ENCODE measurements around the gene GADD45B.
A peak's percentile ranks its signal among the peaks of the same experiment; 100 is the strongest.

GADD45B gene
- 2.6 to 124 (median 18.8) reads per million in 18 experiments for total RNA-seq

DNA sequence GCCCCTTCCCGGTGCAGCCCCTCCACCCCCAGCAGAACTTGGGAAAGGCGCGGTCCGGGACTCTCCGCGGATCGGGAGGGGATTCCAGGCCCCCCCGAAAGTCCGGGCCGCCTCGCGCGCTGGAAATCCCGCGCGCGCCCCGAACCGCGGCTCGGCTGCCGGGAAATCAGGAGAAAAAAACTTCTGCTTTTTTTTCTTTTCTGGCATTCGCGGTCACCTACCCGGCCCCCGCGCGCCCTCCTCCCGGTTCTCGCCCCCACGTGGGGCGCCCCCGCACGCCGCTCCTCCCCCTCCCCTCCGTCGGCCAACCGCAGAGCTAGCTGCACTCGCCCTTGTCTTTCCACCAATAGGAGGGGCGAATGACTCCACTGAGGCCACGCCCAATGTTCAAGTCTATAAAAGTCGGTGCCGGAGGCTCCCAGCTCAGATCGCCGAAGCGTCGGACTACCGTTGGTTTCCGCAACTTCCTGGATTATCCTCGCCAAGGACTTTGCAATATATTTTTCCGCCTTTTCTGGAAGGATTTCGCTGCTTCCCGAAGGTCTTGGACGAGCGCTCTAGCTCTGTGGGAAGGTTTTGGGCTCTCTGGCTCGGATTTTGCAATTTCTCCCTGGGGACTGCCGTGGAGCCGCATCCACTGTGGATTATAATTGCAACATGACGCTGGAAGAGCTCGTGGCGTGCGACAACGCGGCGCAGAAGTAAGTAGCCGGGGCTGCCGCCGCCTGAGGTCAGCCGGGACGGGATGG lies at the start of gene GADD45B:
GADD45B (plus strand) TSS at position 426 of the 749 bp plus-strand sequence; CDS start at position 658, 232 bp downstream.
- peak; percentile 97 to 98 for DNase-seq

- DNase-seq: peak; percentile 9 to 15
Measured at GRCh38 chr19:2426611-2427428, 49.1 kb upstream of the GADD45B start.

DNA sequence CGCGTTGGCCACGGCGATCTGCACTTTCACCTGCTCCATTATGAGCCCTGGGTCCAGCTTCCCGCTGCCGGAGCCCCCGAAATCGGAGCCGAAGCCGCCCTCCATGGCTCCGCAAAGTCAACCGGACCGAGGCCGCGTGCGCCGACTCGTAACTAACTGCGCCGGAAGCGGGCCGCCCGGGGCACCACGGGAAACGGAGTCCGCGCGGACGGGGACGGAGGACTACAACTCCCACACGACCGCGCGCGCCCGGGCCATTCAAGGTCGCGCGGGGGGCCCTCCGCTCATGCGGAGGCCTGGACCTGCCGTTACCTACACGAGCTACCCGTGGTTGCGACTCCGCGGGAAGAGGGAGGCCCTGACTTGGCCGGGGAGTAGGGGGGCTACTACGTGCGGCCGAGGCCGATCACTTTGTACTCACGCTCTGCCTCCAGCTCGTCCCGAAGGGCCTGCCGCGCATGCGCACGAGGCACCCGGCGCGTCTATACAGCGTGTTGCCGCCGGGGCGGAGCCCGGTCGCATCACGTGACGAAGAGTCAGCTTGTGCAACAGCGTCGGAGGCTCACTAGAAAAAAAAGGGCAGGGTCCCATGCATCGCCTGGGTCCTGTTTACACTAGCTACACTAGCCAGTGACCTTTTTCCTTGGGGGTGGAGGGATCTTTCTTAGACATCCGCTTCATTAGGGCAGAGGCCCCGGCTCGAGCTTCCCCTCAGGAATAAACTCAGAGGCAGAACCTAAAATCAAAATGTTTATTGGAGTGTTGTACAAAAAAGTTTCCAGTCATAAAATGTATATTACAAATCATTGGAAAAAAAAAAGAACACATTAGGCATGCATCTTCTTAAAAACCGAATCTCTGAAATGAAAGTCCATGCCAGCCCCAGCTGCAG lies 48.3 kb upstream of the GADD45B start, which contains the start of gene TIMM13:
TIMM13 (minus strand) TSS at position 158 of the 892 bp plus-strand sequence; CDS start at position 105, 53 bp downstream.
- DNase-seq: peak; percentile 95 to 98

DNA sequence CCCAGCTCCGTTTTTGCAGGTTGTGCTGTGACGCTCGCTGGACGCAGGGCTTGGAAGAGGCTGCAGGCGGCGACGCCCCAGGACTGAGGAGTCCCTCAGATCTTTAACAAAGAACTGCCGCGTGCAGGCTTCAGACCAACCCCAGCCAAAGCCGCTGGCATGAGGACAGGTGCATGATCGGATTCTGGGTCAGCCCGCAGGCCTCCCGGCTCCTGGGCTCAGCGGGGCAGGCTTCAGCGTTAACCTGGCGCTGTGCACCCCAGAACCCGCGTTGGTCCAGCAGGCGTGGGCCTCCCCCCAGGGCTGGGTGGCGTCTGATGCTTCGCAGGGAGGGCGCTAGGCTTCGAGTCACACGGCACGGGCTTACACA lies 47.6 kb upstream of the GADD45B start:
- DNase-seq: no peak

GRCh38 chr19:2428756-2429711 lies 46.9 kb upstream of the GADD45B start:
- DNase-seq: no peak

- no peak for DNase-seq
Measured at GRCh38 chr19:2429917-2430535, 45.9 kb upstream of the GADD45B start.

GRCh38 chr19:2431318-2432055 lies 44.4 kb upstream of the GADD45B start:
- DNase-seq: no peak

DNA sequence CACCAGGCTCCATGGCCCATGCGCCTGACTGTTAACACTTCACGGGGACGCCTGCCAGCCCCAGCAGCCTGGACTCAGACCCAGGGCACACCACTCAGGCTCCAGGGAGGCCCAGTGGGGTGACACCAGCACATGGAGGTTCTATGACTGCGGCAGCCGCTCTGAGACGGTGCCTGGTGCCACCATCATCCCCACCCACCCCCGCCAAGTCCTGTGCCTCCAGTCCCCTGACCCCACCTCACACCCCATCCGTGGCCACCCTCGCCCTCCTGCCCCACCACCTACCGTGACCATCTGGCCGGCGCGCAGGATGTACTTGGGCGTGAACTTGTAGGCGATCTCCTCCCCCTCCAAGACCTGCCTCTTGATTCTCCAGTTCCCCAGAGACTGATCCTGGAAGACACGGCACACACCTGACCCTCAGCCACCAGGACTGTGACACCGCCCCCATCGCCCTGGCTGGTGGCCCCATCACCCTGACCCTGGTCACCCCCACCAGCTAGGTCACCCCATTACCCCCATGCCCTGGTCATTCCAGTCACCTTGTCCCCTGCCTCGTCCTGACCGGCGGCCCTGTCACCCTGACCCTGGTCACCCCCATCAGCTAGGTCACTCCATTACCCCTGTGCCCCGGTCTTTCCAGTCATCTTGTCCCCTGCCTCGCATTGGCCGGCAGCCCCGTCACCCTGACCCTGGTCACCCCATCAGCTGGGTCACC lies 43.6 kb upstream of the GADD45B start:
- DNase-seq: no peak

DNA sequence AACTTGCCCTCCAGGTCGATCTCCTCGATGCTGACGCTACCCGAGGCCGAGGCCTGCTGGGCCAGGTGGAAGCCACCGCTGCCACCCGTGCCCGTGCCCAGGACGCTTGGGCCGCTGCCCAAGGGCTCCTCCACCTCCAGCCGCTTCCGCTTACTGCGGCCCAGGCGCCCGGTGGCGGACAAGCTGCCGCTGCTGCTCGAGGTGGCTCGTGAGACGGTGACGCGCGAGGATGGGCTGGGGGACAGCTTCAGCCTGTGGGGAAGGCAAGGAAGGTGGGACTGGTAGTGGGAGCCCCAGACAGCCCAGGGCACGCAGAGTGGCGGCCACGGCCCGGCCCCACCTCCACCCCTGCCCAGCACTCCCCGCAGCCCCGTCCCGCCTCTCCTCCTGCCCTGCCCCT lies 42.1 kb upstream of the GADD45B start:
- DNase-seq: no peak

- DNase-seq: no peak
Measured at GRCh38 chr19:2434267-2434666, 41.7 kb upstream of the GADD45B start.

DNA sequence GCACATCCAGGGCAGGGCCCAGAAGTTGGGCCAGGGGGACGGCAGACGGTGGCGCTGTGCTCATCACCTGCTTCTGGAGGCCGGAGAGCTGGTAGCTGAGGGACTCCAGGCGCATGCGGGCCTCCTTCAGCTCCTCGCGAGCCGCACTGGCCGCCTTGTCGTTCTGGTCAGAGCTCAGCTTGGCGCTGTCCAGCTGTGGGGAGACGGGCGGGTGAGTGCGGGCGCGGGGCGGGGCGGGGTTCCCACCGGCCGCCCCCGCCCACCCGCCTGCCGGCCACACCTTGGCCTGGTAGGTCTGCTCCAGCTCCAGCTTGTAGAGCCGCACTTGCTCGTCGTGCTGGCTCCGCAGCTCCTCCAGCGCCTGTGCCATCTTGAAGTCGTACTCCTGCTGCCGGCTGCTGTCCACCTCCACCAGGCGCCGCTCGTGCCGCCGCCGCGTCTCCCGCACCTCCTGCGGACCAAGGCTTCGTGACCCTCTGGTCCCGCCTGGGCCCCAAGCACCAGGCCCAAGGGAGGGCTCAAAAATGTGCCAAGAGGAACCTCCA lies 41.1 kb upstream of the GADD45B start:
- DNase-seq: no peak

GRCh38 chr19:2436384-2436783 lies 39.5 kb upstream of the GADD45B start:
- no peak for DNase-seq

DNA sequence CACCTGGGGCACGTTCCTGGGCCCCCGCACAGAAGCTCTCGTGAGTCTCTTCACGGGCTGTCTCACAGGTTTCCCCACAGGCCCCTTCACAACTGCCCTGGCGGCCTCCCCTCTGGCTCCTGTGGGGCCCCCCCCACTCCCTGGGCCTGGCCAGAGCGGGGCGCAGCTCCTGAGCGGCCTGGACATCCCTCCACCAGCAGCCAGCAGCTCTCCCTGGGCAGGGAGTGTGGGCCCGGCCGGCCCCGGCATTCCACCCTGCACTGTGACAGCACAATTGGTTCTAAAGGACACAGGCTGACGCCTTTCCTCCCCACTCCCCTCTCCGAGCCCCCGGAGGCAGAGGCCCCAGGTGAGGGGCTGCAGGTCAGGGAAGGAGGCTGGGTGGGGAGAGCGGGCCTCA lies 39.0 kb upstream of the GADD45B start:
- DNase-seq: no peak

DNA sequence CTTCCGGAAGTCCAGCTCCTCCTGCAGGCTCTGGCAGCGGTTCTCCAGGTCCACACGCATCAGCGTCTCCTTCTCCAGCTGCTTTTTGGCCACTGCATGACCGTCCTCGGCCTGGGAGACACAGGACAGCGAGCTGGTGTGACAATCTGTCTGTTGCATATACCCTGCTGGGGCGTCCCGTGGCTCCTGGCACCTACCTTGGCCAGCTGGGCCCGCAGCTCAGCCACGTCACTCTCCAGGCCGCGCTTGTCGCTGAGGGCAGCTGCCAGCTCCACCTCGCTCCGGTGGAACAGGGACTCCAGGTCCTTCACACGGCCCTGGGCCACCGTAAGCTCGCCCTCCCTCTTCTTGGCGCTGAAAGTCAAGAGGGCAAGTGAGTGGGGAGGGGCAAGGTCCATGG lies 37.7 kb upstream of the GADD45B start:
- DNase-seq: no peak

DNA sequence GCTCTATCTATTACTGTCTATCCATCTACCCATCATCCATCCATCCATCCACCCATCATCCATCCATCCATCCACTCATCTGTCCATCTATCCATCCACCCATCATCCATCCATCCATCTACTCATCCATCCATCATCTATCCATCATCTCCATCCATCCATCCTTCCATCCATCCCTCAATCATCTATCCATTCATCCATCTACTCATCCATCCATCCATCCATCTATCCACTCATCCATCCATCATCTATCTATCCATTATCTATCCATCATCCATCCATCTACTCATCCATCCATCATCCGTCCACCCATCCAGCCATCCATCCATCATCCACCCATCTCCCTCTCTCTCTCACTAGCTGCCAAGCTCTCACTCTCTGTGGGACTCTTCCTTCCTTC lies 35.4 kb upstream of the GADD45B start:
- DNase-seq: no peak

DNA sequence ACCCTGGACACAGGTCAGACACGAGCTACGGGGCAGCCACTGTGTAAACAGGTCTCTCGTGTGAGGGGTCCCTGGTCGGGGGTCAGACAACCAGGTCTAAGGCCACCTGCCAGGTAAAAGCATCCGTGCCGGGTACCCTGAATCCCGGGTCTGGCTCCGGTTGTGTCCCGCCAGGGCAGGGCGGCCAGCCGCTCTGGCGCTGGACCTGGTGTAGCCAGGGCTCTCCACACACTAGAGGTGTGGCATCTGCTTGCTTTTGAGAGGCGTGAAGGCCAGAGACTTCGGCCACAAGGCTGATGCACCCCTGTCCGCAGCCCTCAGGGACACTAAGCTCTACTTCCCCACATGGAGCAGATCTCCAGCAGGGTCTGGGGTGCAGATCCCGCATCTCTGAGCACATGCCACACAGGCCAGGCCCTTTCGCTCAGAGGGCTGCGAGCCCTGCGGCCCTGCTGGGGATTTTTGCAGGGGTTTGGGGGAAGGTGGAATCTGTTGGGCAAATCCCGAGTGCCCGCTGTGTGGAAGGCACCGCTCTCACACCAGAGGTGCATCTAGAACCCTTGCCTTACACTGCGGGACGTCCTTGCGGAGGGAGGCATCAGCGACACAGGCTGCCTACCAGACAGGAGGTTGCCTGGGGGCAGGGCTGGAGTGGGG lies 34.7 kb upstream of the GADD45B start:
- no peak for DNase-seq

GRCh38 chr19:2443116-2443784 lies 32.7 kb upstream of the GADD45B start:
- DNase-seq: no peak

DNA sequence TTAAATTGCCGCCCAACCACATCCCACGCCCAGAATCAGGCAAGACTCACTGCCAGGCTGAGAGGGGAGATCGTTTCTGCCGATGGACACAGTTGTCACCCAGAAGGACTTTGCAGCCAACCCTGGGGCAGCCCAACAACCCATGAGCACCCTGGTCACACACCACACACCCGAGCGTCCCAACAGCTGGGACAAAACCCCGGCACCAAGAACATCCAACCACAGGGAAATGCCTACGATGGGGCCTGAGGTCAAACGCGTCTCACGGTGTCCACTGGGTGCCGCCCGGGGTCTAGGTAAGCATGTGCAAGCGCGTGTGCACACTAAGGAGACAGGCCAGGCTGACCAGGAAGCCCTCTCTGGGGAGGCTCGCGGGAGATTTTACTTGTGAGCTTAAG lies 32.1 kb upstream of the GADD45B start:
- no peak for DNase-seq

All from inflammatory macrophage (primary cell).